H1 (cell line): Measurements from ENCODE around the gene ARHGEF25. TPM values are rescaled to one million over a fixed set of nuclear protein-coding genes. Genes with fewer than 3 reads are reported as not detected.

Source experiments
- CTCF ChIA-PET: fragments of 300-600 bp; sonication (Branson Sonifier 250); formaldehyde crosslinking; loops from one replicate; lab custom pipeline; 2021; ENCODE audit not compliant: partially characterized antibody; lab: Charles Lee
- POLR2A ChIA-PET: fragments of 300-600 bp; sonication (Branson Sonifier 250); formaldehyde crosslinking; loops from one replicate; lab custom pipeline; 2021; ENCODE audit warnings: inconsistent platforms; ENCODE audit not compliant: partially characterized antibody; lab: Charles Lee
- DNase-seq, 2 experiments: peaks; one replicate each; pipeline versions ENCODE4 v3.0.0 to v3.0.0-alpha.2; 2010 to 2022; ENCODE audit warnings: low spot score in 2 of 2, low read depth in 1 of 2, mixed read lengths in 1 of 2
- FAIRE-seq: peaks from 2 replicates; lab custom pipeline; 2011; peaks lifted over from hg19 to GRCh38; lab: Jason Lieb, UNC
- H2AFZ ChIP-seq: 2 replicates; pipeline ENCODE4 v1.8.1; 2012; ENCODE audit warnings: low read length, inconsistent platforms
- H2AK5ac ChIP-seq: 2 replicates; pipeline ENCODE4 v1.6.1; 2013; ENCODE audit warnings: low read depth, low read length
- H2BK120ac ChIP-seq: replicated peaks from 2 replicates; pipeline ENCODE3; 2013; ENCODE audit warnings: low read depth, low read length, inconsistent platforms
- H2BK12ac ChIP-seq: 2 replicates; pipeline ENCODE4 v1.6.1; 2013; ENCODE audit warnings: low read depth, low read length
- H2BK15ac ChIP-seq: 2 replicates; pipeline ENCODE4 v1.6.1; 2013; ENCODE audit warnings: low read length
- H2BK20ac ChIP-seq: 2 replicates; pipeline ENCODE4 v1.6.1; 2013; ENCODE audit warnings: low read length
- H2BK5ac ChIP-seq: 2 replicates; pipeline ENCODE4 v1.6.1; 2013; ENCODE audit warnings: low read depth, low read length
- H3K14ac ChIP-seq: 2 replicates; pipeline ENCODE4 v1.6.1; 2013; ENCODE audit warnings: inconsistent platforms; ENCODE audit not compliant: insufficient read length
- H3K18ac ChIP-seq: 2 replicates; pipeline ENCODE4 v1.6.1; 2013; ENCODE audit warnings: low read length; ENCODE audit errors: extremely low read depth
- H3K23ac ChIP-seq: 2 replicates; pipeline ENCODE4 v1.6.1; 2013; ENCODE audit warnings: inconsistent platforms; ENCODE audit not compliant: insufficient read length
- H3K23me2 ChIP-seq: 2 replicates; pipeline ENCODE4 v1.6.1; 2013; ENCODE audit warnings: low read depth, low read length
- H3K27ac ChIP-seq: 2 replicates; pipeline ENCODE4 v1.6.1; 2011; ENCODE audit warnings: low read depth, low read length, inconsistent platforms
- H3K27me3 ChIP-seq, 4 experiments: replicated peaks in 1 of 4; 1 replicate in 1 of 4; 2 replicates in 3 of 4; pipeline versions ENCODE4 v1.6.1 to v1.8.1; 2011 to 2013; ENCODE audit warnings: low read length in 3 of 4, mild to moderate bottlenecking in 3 of 4, inconsistent platforms in 2 of 4, mixed read lengths in 2 of 4, moderate library complexity in 1 of 4; ENCODE audit not compliant: control insufficient read depth in 3 of 4, insufficient read depth in 3 of 4; ENCODE audit errors: extremely low read depth in 1 of 4
- H3K36me3 ChIP-seq, 4 experiments: 2 replicates each; pipeline versions ENCODE4 v1.6.1 to v1.8.1; 2011 to 2013; ENCODE audit warnings: mild to moderate bottlenecking in 4 of 4, low read length in 3 of 4, moderate library complexity in 2 of 4, control low read depth in 1 of 4, inconsistent platforms in 1 of 4; ENCODE audit not compliant: insufficient read depth in 4 of 4, control insufficient read depth in 2 of 4
- H3K4ac ChIP-seq: replicated peaks from 2 replicates; pipeline ENCODE3; 2013; ENCODE audit warnings: low read length, low read depth, mixed read lengths, inconsistent platforms; ENCODE audit not compliant: insufficient read length
- H3K4me1 ChIP-seq, 4 experiments: replicated peaks in 1 of 4; 1 replicate in 1 of 4; 2 replicates in 3 of 4; pipeline versions ENCODE4 v1.6.1 to v1.8.1; 2011 to 2013; ENCODE audit warnings: low read length in 3 of 4, inconsistent platforms in 2 of 4, mixed read lengths in 1 of 4; ENCODE audit not compliant: insufficient read depth in 4 of 4, control insufficient read depth in 3 of 4
- H3K4me2 ChIP-seq, 2 experiments: 2 replicates each; pipeline versions ENCODE4 v1.6.1 to v1.8.1; 2011 to 2013; ENCODE audit warnings: low read depth in 2 of 2, low read length in 2 of 2, control low read depth in 1 of 2, inconsistent platforms in 1 of 2, mild to moderate bottlenecking in 1 of 2; ENCODE audit not compliant: insufficient read depth in 1 of 2
- H3K4me3 ChIP-seq, 4 experiments: fragments of 200-600, 300-600 bp in 1 of 4; sonication (generic), shearing (Covaris generic), sonication (Bioruptor Twin) in 1 of 4; 2 replicates each; pipeline versions ENCODE4 v1.5.1 to v1.8.1; 2011 to 2016; ENCODE audit warnings: low read length in 4 of 4, low read depth in 3 of 4, control low read depth in 2 of 4, inconsistent platforms in 2 of 4, mild to moderate bottlenecking in 2 of 4, mixed read lengths in 1 of 4, moderate library complexity in 1 of 4; ENCODE audit not compliant: insufficient read depth in 2 of 4; ENCODE audit errors: extremely low read depth in 1 of 4
- H3K56ac ChIP-seq: replicated peaks from 2 replicates; pipeline ENCODE3; 2013; ENCODE audit warnings: low read depth, mild to moderate bottlenecking, mixed read lengths, low read length, inconsistent platforms; ENCODE audit not compliant: insufficient read length
- H3K79me1 ChIP-seq: 2 replicates; pipeline ENCODE4 v1.6.1; 2013; ENCODE audit warnings: low read depth, low read length, control low read depth
- H3K79me2 ChIP-seq, 2 experiments: 2 replicates each; pipeline versions ENCODE4 v1.6.1 to v1.8.1; 2012 to 2013; ENCODE audit warnings: low read length in 2 of 2, mild to moderate bottlenecking in 2 of 2, inconsistent platforms in 1 of 2; ENCODE audit not compliant: insufficient read depth in 2 of 2, control insufficient read depth in 1 of 2
- H3K9ac ChIP-seq, 4 experiments: replicated peaks in 1 of 4; 1 replicate in 1 of 4; 2 replicates in 3 of 4; pipeline versions ENCODE4 v1.6.1 to v1.8.1; 2011 to 2013; ENCODE audit warnings: low read depth in 3 of 4, low read length in 3 of 4, control low read depth in 2 of 4, mild to moderate bottlenecking in 2 of 4, moderate library complexity in 2 of 4, inconsistent platforms in 1 of 4; ENCODE audit errors: extremely low read depth in 1 of 4
- H3K9me3 ChIP-seq, 2 experiments: 2 replicates each; pipeline versions ENCODE4 v1.6.1 to v1.8.1; 2012 to 2013; ENCODE audit warnings: mild to moderate bottlenecking in 2 of 2, moderate library complexity in 2 of 2, control low read depth in 1 of 2, inconsistent platforms in 1 of 2, low read depth in 1 of 2, low read length in 1 of 2, mixed read lengths in 1 of 2; ENCODE audit not compliant: insufficient read depth in 2 of 2
- H4K20me1 ChIP-seq, 2 experiments: replicated peaks in 1 of 2; 2 replicates each; pipeline versions ENCODE3 to v1.8.1; 2011 to 2013; ENCODE audit warnings: inconsistent platforms in 2 of 2, low read length in 2 of 2, mild to moderate bottlenecking in 1 of 2; ENCODE audit not compliant: insufficient read depth in 2 of 2, control insufficient read depth in 1 of 2
- H4K5ac ChIP-seq: 2 replicates; pipeline ENCODE4 v1.6.1; 2013; ENCODE audit warnings: low read length, low read depth, mixed read lengths, inconsistent platforms; ENCODE audit not compliant: insufficient read length
- H4K8ac ChIP-seq: 2 replicates; pipeline ENCODE4 v1.8.0; 2013; ENCODE audit warnings: mild to moderate bottlenecking, moderate library complexity, low read length, inconsistent platforms; ENCODE audit not compliant: insufficient read depth; ENCODE audit errors: extremely low read depth
- H4K91ac ChIP-seq: replicated peaks from 2 replicates; pipeline ENCODE3; 2013; ENCODE audit warnings: low read length, mixed read lengths, inconsistent platforms; ENCODE audit not compliant: insufficient read length
- ASH2L ChIP-seq: fragments of 200-600, 300-600 bp; sonication (generic); IDR thresholded peaks from one replicate; pipeline ENCODE4 v1.7.1; 2017; ENCODE audit warnings: low read length
- CHD2 ChIP-seq: IDR thresholded peaks from 2 replicates; pipeline ENCODE4 v1.6.1; 2012; ENCODE audit warnings: low read length, improper control_type of control experiment
- EP300 ChIP-seq, 2 experiments: IDR thresholded peaks; 1 replicate in 1 of 2; 2 replicates in 1 of 2; pipeline ENCODE4 v1.6.1; 2011 to 2012; ENCODE audit warnings: low read depth in 2 of 2, low read length in 2 of 2, mild to moderate bottlenecking in 2 of 2, borderline replicate concordance in 1 of 2, inconsistent platforms in 1 of 2, moderate library complexity in 1 of 2
- JUND ChIP-seq: IDR thresholded peaks from 2 replicates; pipeline ENCODE4 v1.6.1; 2011; ENCODE audit warnings: mild to moderate bottlenecking, improper control_type of control experiment, low read length
- KDM1A ChIP-seq: fragments of 200-600, 300-600 bp; sonication (generic); IDR thresholded peaks from 2 replicates; pipeline ENCODE4 v1.7.1; 2016; ENCODE audit warnings: mild to moderate bottlenecking, low read length, borderline replicate concordance
- WGBS, 2 experiments: shearing (Covaris generic) in 1 of 2; methylation state at CpG; one replicate each; pipeline versions ENCODE4 v1.1.6 to v1.1.7; 2013 to 2015; ENCODE audit warnings: low lambda C conversion rate in 2 of 2, mixed read lengths in 2 of 2, inconsistent platforms in 1 of 2, low coverage in 1 of 2, missing lambda C conversion rate in 1 of 2; ENCODE audit not compliant: insufficient replicate concordance in 2 of 2, insufficient coverage in 1 of 2, insufficient read length in 1 of 2; ENCODE audit errors: extremely low coverage in 1 of 2, missing lambda C conversion rate in 1 of 2; 5-methylcytosine and 5-hydroxymethylcytosine counted together
- polyA plus RNA-seq, 7 experiments: library from polyadenylated mRNA; depleted of rRNA in 3 of 7; stranded (reverse) in 5 of 7; unstranded in 2 of 7; fragments of >200 nt in 5 of 7; fragments of 200-250 nt in 2 of 7; gene quantifications; 1 replicate in 5 of 7; 2 replicates in 1 of 7; 4 replicates in 1 of 7; pipeline versions ENCODE4 v1.2.1 to v1.2.3, GENCODE V29; 2011 to 2013; ENCODE audit warnings: missing spikeins in 2 of 7, mixed read lengths in 2 of 7
- total RNA-seq: library from RNA; stranded (reverse); fragmentation: NEBNext Ultra II Directional; extraction: Animal tissue kit (Norgen Biotek cat#: 25700); gene quantifications from 2 replicates; pipeline ENCODE4 v1.2.1, GENCODE V29; 2021

Gene ARHGEF25
- total and polyA plus RNA-seq, 2 of the 8 experiments (the other 6 are each of a cell fraction or from before 2014, with no cell fraction given): 5.9 to 8.8 TPM

DNA sequence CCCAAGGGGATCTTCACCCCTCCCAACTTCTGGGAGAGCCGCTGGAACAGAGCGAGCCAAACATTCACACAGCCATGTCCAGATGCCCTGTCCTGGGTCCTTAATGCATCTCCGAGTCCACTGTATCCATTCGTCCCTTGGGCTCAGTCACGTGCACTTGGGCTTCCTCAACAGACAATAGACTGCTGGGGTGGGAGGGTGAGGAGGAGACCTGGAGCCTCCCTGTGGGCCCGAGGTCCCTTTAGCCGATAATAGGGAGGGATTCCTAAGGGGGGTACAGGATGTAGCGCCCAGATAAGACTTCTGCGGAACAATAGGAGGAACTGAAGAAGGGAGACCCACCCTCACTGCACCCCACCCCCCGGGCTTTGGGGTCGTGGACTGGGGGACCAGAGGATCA is 6.7 kb downstream of the ARHGEF25 start:
- H3K4me1 ChIP-seq: peaks cover 2 to 21% (median 14%) of the 10 kb centered on the region in 4 experiments
- H3K18ac ChIP-seq: no peak overlapping the region
- H4K91ac ChIP-seq: no peak overlapping the region
- no peak overlapping the region for H2BK5ac ChIP-seq
- DNase-seq (no peak), FAIRE-seq (no peak)
- no peak overlapping the region for H4K8ac ChIP-seq
- no peak overlapping the region for H3K14ac ChIP-seq
- no peak overlapping the region for H2BK120ac ChIP-seq
- no peak overlapping the region for H3K27ac ChIP-seq
- no peaks in the 10 kb centered on the region; a peak in 1 of 4 replicates for H3K9me3 ChIP-seq
- no peak overlapping the region for H2BK15ac ChIP-seq
- peaks cover 7% of the 10 kb centered on the region; the same call in 1 of the 2 replicates for H3K23me2 ChIP-seq
- ChIA-PET POLR2A (interaction anchor here (3.6 kb wide), 1 partner anchor 8 kb away, joined by 45 read pairs; the partner anchor contains the start of gene ARHGEF25), CTCF (no interaction called here)
- H3K79me2 ChIP-seq: no peaks in the 10 kb centered on the region
- 0 out of 2 replicates have a peak, but pooled peaks cover 1% of the 10 kb centered on the region for H3K79me1 ChIP-seq
- no peak overlapping the region for H2BK20ac ChIP-seq
- no peak overlapping the region for H3K9ac ChIP-seq
- H2BK12ac ChIP-seq: no peak overlapping the region
- H3K23ac ChIP-seq: no peak overlapping the region
- H4K20me1 ChIP-seq: peaks cover 0 to 30% of the 10 kb centered on the region in 2 experiments
- no peak overlapping the region for H3K56ac ChIP-seq
- 74% methylated on average over 11 of the region's 11 CpGs; no CpG with 5 or more reads in 1 of the 2 experiments for WGBS, 2 experiments
- no peak overlapping the region for H2AK5ac ChIP-seq
- H3K27me3 ChIP-seq: peaks cover 58 to 95% (median 93%) of the 10 kb centered on the region in 4 experiments
- H3K36me3 ChIP-seq: no peaks in the 10 kb centered on the region
- H4K5ac ChIP-seq: no peak overlapping the region
- no peak for TF ChIP-seq EP300 (IDR thresholded peaks at IDR 0.05; ENCODE audit: borderline replicate concordance in 1 of 2, low read depth in 2 of 2, low read length in 2 of 2)
- TF ChIP-seq JUND: no peak
- TF ChIP-seq KDM1A: no peak
- TF ChIP-seq ASH2L: no peak
- no peak for TF ChIP-seq CHD2
- no peak overlapping the region for H3K4ac ChIP-seq
- no peak overlapping the region for H2AFZ ChIP-seq
- no peak overlapping the region for H3K4me3 ChIP-seq
- H3K4me2 ChIP-seq: no peak overlapping the region; a peak in 1 of 4 replicates
